ENCODE data around the gene ABCF3. TPM values are rescaled to one million over a fixed set of nuclear protein-coding genes. Genes with fewer than 3 reads are reported as not detected.

Gene ABCF3
- total RNA-seq, 1 experiment from 2014 or later = 63.6 TPM

DNA sequence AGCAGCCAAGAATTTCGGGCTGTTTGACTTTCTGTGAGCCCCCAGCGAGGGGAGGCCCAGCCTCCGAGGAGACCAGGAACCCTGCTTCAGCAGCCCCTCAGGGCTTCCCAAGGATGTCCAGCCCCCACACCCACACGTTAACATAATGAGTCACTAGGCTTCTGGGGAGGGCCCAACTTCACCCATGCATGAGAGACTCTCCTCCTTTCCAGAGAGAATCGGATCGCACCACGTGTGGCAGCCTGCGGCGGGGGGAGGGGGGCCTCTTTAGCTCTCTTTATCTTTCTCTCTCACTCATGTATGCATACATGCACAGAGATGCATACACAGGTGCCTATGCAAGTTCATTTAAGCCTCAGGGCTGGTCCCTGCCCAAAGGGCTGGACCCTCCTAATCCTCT lies 14.4 kb upstream of the ABCF3 start (continued):
- TF ChIP-seq, protein P1, sequence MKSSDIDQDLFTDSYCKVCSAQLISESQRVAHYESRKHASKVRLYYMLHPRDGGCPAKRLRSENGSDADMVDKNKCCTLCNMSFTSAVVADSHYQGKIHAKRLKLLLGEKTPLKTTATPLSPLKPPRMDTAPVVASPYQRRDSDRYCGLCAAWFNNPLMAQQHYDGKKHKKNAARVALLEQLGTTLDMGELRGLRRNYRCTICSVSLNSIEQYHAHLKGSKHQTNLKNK (CRISPR knock-in tag; IDR thresholded peaks at IDR 0.05) = no peak
- TF ChIP-seq, protein P2, sequence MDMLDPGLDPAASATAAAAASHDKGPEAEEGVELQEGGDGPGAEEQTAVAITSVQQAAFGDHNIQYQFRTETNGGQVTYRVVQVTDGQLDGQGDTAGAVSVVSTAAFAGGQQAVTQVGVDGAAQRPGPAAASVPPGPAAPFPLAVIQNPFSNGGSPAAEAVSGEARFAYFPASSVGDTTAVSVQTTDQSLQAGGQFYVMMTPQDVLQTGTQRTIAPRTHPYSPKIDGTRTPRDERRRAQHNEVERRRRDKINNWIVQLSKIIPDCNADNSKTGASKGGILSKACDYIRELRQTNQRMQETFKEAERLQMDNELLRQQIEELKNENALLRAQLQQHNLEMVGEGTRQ (CRISPR knock-in tag; IDR thresholded peaks at IDR 0.05) = no peak
- TF ChIP-seq, protein P3, sequence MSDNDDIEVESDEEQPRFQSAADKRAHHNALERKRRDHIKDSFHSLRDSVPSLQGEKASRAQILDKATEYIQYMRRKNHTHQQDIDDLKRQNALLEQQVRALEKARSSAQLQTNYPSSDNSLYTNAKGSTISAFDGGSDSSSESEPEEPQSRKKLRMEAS (CRISPR knock-in tag; IDR thresholded peaks at IDR 0.05) = no peak
- no peak for TF ChIP-seq HMGA2 (CRISPR knock-in tag; IDR thresholded peaks at IDR 0.05)
- TF ChIP-seq, protein P4, sequence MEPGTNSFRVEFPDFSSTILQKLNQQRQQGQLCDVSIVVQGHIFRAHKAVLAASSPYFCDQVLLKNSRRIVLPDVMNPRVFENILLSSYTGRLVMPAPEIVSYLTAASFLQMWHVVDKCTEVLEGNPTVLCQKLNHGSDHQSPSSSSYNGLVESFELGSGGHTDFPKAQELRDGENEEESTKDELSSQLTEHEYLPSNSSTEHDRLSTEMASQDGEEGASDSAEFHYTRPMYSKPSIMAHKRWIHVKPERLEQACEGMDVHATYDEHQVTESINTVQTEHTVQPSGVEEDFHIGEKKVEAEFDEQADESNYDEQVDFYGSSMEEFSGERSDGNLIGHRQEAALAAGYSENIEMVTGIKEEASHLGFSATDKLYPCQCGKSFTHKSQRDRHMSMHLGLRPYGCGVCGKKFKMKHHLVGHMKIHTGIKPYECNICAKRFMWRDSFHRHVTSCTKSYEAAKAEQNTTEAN (CRISPR knock-in tag; IDR thresholded peaks at IDR 0.05) = no peak
- no peak for TF ChIP-seq GABPB1 (CRISPR knock-in tag; IDR thresholded peaks at IDR 0.05)
- TF ChIP-seq ZNF423 (CRISPR knock-in tag; IDR thresholded peaks at IDR 0.05) = no peak
- no peak for TF ChIP-seq ZNF232 (CRISPR knock-in tag; IDR thresholded peaks at IDR 0.05)

DNA sequence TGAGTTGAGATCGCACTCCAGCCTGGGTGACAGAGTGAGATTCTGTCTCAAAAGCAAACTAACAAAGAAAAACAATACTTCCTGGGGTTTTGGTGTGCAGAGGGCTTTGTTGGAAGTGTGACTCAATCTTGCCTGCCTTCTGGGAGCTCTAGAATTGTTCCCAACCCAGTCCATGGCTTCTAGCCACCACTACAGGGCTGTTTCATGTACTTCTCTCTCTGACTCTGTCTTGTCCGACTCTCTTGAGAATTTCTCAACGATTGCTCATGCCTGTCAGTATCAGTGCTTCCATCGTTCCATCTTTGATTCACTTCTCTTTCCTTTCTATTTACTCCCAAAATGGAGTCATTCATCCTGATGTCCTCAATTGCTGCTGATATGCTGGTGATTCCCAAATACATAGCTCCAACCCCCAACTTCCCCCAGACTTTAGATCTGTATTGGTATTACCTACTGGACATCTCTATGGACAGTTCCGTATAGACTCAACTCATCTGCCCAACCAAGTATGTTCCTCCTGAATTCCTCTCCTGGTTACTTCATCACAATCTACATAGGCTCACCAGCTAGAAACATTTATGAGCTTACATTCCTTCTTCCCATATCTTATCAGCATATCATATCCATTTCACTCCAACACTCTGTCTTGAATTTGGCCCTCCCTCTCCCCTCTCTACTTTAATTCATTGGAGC lies 13.2 kb upstream of the ABCF3 start:
- Mint-ChIP-seq H3K4me1 (peaks cover 24% of the 10 kb centered on the region), H3K36me3 (peaks cover 21% of the 10 kb centered on the region), H3K9me3 (no peaks in the 10 kb centered on the region), H3K27ac (no peak overlapping the region), H3K4me3 (no peak overlapping the region), H3K27me3 (ENCODE audit: low read depth) (no peaks in the 10 kb centered on the region)
- no peak for DNase-seq (ENCODE audit: low spot score)
- no peak for TF ChIP-seq ESRRA (CRISPR knock-in tag; IDR thresholded peaks at IDR 0.05; ENCODE audit: borderline replicate concordance)
- no peak for TF ChIP-seq IRF2 (CRISPR knock-in tag; IDR thresholded peaks at IDR 0.05; ENCODE audit: borderline replicate concordance, low read depth)
- no peak for TF ChIP-seq NFATC4 (CRISPR knock-in tag; IDR thresholded peaks at IDR 0.05)
- TF ChIP-seq, protein P5, sequence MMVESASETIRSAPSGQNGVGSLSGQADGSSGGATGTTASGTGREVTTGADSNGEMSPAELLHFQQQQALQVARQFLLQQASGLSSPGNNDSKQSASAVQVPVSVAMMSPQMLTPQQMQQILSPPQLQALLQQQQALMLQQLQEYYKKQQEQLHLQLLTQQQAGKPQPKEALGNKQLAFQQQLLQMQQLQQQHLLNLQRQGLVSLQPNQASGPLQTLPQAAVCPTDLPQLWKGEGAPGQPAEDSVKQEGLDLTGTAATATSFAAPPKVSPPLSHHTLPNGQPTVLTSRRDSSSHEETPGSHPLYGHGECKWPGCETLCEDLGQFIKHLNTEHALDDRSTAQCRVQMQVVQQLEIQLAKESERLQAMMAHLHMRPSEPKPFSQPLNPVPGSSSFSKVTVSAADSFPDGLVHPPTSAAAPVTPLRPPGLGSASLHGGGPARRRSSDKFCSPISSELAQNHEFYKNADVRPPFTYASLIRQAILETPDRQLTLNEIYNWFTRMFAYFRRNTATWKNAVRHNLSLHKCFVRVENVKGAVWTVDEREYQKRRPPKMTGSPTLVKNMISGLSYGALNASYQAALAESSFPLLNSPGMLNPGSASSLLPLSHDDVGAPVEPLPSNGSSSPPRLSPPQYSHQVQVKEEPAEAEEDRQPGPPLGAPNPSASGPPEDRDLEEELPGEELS (CRISPR knock-in tag; IDR thresholded peaks at IDR 0.05) = no peak
- TF ChIP-seq, protein P6, sequence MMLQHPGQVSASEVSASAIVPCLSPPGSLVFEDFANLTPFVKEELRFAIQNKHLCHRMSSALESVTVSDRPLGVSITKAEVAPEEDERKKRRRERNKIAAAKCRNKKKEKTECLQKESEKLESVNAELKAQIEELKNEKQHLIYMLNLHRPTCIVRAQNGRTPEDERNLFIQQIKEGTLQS (CRISPR knock-in tag; conservative IDR thresholded peaks at IDR 0.05) = no peak
- TF ChIP-seq, protein P7, sequence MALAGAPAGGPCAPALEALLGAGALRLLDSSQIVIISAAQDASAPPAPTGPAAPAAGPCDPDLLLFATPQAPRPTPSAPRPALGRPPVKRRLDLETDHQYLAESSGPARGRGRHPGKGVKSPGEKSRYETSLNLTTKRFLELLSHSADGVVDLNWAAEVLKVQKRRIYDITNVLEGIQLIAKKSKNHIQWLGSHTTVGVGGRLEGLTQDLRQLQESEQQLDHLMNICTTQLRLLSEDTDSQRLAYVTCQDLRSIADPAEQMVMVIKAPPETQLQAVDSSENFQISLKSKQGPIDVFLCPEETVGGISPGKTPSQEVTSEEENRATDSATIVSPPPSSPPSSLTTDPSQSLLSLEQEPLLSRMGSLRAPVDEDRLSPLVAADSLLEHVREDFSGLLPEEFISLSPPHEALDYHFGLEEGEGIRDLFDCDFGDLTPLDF (CRISPR knock-in tag; IDR thresholded peaks at IDR 0.05) = no peak
- no peak for TF ChIP-seq ZNF671 (CRISPR knock-in tag; IDR thresholded peaks at IDR 0.05)
- ATAC-seq = no peak
- POLR2A ChIA-PET = interaction anchor here (1.2 kb wide), 1 partner anchor 16 kb away, joined by 3 read pairs; no protein-coding TSS in a partner anchor
- CTCF ChIA-PET = interaction anchor here (0.5 to 1.2 kb wide), 4 partner anchors 8 to 117 kb away, joined by 3 to 4 read pairs (median 3); no protein-coding TSS in a partner anchor

DNA sequence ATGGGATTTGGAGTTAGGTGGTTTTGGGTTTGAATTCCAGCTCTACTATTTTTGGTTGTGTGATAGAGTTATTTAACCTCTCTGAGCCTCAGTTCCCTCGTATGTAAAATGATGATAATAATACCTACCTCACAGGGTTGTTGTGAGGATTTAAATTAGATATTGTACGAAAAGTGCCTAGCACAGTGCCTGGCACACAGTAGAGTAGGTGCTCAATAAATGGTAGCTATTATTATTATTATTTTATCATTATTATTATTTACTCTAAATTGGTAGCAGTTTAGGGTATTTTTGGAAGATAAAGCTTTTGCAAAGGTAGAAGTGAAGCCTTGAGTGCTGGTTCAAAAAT lies 12.7 kb upstream of the ABCF3 start:
- POLR2A ChIA-PET = interaction anchor here (1.2 kb wide), 1 partner anchor 17 kb away, joined by 3 read pairs; no protein-coding TSS in a partner anchor
- no peak overlapping the region for H3K27ac Mint-ChIP-seq

More for the DNA sequence above, 12.7 kb upstream of the ABCF3 start:
- CTCF ChIA-PET = interaction anchor here (0.8 to 1.2 kb wide), 3 partner anchors 9 to 116 kb away, joined by 3 to 4 read pairs (median 3); no protein-coding TSS in a partner anchor
- no peak overlapping the region for H3K4me3 Mint-ChIP-seq
- H3K27me3 Mint-ChIP-seq (ENCODE audit: low read depth) = no peaks in the 10 kb centered on the region
- ATAC-seq (no peak), DNase-seq (ENCODE audit: low spot score) (no peak)
- no peak for TF ChIP-seq HMGA2 (CRISPR knock-in tag; IDR thresholded peaks at IDR 0.05)
- TF ChIP-seq, protein P8, sequence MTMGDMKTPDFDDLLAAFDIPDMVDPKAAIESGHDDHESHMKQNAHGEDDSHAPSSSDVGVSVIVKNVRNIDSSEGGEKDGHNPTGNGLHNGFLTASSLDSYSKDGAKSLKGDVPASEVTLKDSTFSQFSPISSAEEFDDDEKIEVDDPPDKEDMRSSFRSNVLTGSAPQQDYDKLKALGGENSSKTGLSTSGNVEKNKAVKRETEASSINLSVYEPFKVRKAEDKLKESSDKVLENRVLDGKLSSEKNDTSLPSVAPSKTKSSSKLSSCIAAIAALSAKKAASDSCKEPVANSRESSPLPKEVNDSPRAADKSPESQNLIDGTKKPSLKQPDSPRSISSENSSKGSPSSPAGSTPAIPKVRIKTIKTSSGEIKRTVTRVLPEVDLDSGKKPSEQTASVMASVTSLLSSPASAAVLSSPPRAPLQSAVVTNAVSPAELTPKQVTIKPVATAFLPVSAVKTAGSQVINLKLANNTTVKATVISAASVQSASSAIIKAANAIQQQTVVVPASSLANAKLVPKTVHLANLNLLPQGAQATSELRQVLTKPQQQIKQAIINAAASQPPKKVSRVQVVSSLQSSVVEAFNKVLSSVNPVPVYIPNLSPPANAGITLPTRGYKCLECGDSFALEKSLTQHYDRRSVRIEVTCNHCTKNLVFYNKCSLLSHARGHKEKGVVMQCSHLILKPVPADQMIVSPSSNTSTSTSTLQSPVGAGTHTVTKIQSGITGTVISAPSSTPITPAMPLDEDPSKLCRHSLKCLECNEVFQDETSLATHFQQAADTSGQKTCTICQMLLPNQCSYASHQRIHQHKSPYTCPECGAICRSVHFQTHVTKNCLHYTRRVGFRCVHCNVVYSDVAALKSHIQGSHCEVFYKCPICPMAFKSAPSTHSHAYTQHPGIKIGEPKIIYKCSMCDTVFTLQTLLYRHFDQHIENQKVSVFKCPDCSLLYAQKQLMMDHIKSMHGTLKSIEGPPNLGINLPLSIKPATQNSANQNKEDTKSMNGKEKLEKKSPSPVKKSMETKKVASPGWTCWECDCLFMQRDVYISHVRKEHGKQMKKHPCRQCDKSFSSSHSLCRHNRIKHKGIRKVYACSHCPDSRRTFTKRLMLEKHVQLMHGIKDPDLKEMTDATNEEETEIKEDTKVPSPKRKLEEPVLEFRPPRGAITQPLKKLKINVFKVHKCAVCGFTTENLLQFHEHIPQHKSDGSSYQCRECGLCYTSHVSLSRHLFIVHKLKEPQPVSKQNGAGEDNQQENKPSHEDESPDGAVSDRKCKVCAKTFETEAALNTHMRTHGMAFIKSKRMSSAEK (CRISPR knock-in tag; IDR thresholded peaks at IDR 0.05; ENCODE audit: borderline replicate concordance) = no peak
- H3K9me3 Mint-ChIP-seq = no peaks in the 10 kb centered on the region
- peaks cover 24% of the 10 kb centered on the region for H3K36me3 Mint-ChIP-seq
- H3K4me1 Mint-ChIP-seq = peaks cover 28% of the 10 kb centered on the region

Data from WTC11 (cell line).